HAP-1 (cell line): ENCODE results near the gene NSF.
"Not testable (repeated sequence)": the region's sequence is repeated elsewhere in the genome, so short reads cannot be mapped to it uniquely, and the experiment has no call there.

ENCODE experiments used
- DNase-seq, 2 experiments: peaks; one replicate each; pipeline ENCODE4 v3.0.0-alpha.2; 2016 to 2020; ENCODE audit warnings: low spot score in 2 of 2
- H3K27me3 ChIP-seq: fragments of 250-450 bp; sonication (Bioruptor Pico); 2 replicates; pipeline ENCODE4 v1.5.1; 2020; ENCODE audit warnings: low read depth, mild to moderate bottlenecking, moderate library complexity
- H3K36me3 ChIP-seq: fragments of 250-450 bp; sonication (Bioruptor Pico); replicated peaks from 2 replicates; pipeline ENCODE4 v1.5.1; 2020; ENCODE audit warnings: mild to moderate bottlenecking
- H3K4me1 ChIP-seq: fragments of 250-450 bp; sonication (Bioruptor Pico); 2 replicates; pipeline ENCODE4 v1.5.1; 2020; ENCODE audit warnings: mild to moderate bottlenecking
- H3K4me3 ChIP-seq: fragments of 250-450 bp; sonication (Bioruptor Pico); 2 replicates; pipeline ENCODE4 v1.5.1; 2020; ENCODE audit warnings: mild to moderate bottlenecking, moderate library complexity
- H3K9me3 ChIP-seq: fragments of 250-450 bp; sonication (Bioruptor Pico); 2 replicates; pipeline ENCODE4 v1.5.1; 2020; ENCODE audit warnings: mild to moderate bottlenecking, moderate library complexity
- in situ Hi-C: fragments of 300-500 bp; cut with MboI; formaldehyde crosslinking; loops from 3 replicates; pipeline ENCODE4 v1.14.3; 2020; ENCODE audit warnings: low sequenced_read_pairs, inconsistent platforms, mixed read lengths

NSF gene

DNA sequence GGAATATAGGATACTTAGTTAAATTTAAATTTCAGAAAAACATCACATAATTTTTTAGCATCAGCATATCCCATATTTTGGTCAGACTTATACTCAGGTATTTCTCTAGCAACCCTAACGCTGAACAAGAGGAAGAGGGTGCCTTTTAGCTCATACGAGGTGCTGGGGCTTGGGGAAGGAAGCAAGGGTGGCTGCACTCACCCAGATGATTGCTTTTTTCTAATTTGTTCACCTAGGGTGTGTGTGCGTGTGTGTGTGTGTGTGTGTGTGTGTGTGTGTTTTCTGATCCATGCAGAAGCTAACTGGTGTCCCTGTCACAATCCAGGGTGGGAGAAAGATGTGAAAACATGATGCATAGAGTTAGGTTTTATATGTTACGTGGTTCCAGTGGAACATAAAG lies 146.9 kb downstream of the NSF start:
- Histone ChIP-seq H3K4me1 (peaks cover 11% of the 10 kb centered on the region), H3K27me3 (no peaks in the 10 kb centered on the region), H3K4me3 (no peak overlapping the region), H3K36me3 (no peaks in the 10 kb centered on the region), H3K9me3 (no peaks in the 10 kb centered on the region)
- no peak for DNase-seq
- in situ Hi-C loops = no loop called here

DNA sequence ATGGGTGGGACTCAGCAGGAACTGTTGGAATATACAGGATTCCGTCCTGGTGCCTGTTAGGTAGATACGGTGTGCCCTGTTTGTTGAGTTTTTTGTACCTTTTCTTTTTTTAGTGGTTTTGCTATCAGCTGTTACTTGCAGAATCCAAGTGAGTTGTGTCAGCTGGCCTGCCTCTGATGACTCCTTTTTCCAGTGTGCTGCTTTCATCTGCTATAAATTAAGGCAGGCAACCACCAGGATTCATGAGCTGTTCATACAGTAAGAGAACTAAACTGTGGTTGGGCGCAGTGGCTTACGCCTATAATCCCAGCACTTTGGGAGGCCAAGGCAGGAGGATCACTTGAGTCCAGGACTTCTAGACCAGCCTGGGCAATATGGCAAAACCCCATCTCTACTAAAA lies 148.1 kb downstream of the NSF start:
- in situ Hi-C loops = no loop called here
- no peaks in the 10 kb centered on the region for H3K36me3 ChIP-seq

DNA sequence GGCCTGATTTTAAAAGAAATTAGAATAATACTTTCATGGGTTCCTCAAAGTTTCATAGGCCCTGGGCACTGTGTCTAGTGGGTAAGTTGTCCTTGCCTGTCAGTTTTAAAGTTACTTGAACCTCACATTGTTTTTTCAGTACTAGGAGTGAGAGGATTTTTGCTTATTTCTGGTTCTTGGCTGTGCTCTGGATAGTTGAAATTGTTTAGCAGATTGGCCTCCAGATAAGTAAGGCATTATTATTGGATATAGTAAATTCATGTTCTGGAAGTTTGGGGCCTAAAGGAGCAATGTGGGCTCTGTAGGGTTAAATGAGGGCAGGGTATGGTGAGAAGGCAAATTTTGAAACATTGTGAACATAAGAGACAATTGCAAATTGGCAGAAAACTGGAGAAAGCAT lies 149.5 kb downstream of the NSF start:
- H3K4me1 ChIP-seq = peaks cover 13% of the 10 kb centered on the region
- in situ Hi-C loops = no loop called here
- no peaks in the 10 kb centered on the region for H3K36me3 ChIP-seq
- H3K9me3 ChIP-seq = no peaks in the 10 kb centered on the region
- no peak for DNase-seq
- H3K27me3 ChIP-seq = no peaks in the 10 kb centered on the region
- no peak overlapping the region for H3K4me3 ChIP-seq

More for the DNA sequence above, 148.1 kb downstream of the NSF start:
- H3K27me3 ChIP-seq = no peaks in the 10 kb centered on the region
- no peak overlapping the region for H3K4me3 ChIP-seq
- no peak for DNase-seq
- H3K9me3 ChIP-seq = no peaks in the 10 kb centered on the region
- peaks cover 3% of the 10 kb centered on the region for H3K4me1 ChIP-seq

DNA sequence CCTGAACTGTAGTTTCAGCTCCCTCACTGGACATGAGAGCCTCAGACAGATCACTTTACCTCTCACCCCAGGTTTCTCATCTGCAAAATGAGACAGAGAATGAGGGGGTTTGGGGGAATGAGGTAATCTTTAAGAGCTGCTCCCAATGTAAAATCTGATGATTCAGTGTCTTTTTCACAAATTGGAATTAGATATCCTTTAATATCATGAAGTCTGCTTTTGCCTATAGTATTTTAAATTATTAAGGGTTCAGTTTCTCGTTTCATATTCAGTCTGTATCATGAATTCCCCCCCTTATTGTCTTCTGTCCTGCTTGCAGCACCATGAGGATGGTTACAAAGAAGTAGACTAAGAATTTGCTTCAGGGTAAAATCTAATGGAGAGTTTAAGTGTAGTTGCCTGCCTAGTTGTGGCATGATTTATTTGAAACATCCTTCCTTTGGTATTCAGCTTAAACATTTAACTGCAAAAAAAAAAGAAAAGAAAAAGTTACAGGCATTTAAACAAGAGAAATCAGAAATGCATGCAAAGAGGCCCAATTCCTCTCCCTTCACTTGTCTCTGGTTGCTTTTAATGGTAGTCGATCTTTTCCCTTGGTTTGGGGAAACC lies 150.8 kb downstream of the NSF start:
- Histone ChIP-seq H3K4me1 (peaks cover 16% of the 10 kb centered on the region), H3K36me3 (no peaks in the 10 kb centered on the region), H3K9me3 (no peaks in the 10 kb centered on the region), H3K27me3 (no peaks in the 10 kb centered on the region), H3K4me3 (no peak overlapping the region)
- in situ Hi-C loops = no loop called here
- no peak for DNase-seq

DNA sequence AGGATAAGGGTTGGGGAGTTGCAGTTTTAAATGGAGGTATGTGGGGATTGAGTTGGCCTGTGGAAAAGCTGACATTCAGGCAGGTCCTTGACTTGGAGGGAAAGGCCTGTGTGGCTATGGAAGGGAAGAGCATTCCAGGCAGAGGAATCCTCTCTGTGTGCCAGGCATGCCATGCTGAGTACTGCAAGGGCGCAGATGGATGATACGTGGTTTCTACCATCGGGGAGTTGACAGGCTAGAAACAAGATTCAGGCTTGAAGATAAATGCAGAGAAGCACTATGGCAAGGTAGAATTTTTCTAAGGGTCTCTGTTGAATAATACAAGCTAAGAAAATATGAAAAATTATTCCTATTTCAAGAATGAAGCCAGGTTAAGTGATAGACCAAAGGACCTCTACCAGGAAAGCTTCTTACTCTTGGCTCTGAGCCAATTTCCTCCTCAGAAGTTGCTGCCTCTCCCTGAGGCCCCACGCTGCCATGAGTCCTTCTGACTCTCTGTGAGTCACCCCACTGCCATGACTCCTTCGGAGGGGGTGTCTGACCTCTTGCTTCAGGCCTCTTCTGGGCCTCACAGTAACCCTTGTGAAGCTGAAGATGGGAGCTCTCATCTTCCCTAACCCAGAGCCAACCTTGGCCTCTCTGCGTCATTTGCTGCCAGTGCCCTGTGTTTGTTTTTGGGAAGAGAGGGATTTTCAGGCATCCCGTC lies 152.2 kb downstream of the NSF start:
- H3K36me3 ChIP-seq = no peaks in the 10 kb centered on the region
- H3K9me3 ChIP-seq = no peaks in the 10 kb centered on the region
- in situ Hi-C loops = no loop called here
- no peaks in the 10 kb centered on the region for H3K27me3 ChIP-seq
- DNase-seq = no peak
- H3K4me1 ChIP-seq = peaks cover 16% of the 10 kb centered on the region
- no peak overlapping the region for H3K4me3 ChIP-seq

DNA sequence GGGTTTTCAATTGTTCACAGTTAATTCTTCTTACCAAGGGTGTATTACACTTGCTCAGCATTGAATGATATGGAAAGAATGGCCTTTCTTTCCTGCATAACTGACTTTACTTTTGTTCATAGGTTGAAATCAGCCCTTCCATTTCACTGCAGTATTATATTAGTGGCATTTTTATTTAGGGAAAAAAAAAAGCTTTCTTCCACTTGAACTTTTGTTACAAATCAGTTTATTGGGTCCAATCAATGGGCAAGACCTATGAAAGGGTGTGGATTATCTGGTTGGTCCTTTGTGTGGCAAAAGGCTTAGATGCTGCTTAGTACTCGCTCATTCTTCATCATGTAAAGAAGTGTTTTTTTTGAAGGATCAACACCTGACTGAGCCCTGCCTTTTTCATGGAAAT lies 154.0 kb downstream of the NSF start:
- H3K27me3 ChIP-seq = no peaks in the 10 kb centered on the region
- DNase-seq = peak; percentile 63 to 96
- H3K36me3 ChIP-seq = no peaks in the 10 kb centered on the region
- peaks cover 16% of the 10 kb centered on the region for H3K4me1 ChIP-seq
- no peaks in the 10 kb centered on the region for H3K9me3 ChIP-seq
- H3K4me3 ChIP-seq = no peak overlapping the region
- in situ Hi-C loops = no loop called here

DNA sequence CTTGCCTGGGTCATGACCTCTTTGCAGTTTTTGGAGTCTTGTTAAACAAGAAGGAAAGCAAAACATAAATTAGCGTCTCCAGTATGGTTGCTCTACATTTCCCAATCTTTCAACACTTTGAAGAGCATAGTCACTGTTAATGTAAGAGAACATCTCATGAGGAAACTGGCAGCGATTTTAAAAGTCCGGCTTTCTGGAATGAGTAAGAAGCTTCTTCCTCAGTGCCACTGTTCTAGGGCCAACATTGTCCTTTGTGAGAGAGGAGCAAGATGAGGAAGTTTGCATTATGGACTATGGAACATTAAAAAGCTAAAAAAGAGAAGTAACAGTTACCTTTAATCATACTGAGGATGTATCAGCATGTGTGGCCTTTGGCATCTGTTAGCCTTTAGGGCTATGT lies 154.9 kb downstream of the NSF start:
- in situ Hi-C loops = no loop called here

DNA sequence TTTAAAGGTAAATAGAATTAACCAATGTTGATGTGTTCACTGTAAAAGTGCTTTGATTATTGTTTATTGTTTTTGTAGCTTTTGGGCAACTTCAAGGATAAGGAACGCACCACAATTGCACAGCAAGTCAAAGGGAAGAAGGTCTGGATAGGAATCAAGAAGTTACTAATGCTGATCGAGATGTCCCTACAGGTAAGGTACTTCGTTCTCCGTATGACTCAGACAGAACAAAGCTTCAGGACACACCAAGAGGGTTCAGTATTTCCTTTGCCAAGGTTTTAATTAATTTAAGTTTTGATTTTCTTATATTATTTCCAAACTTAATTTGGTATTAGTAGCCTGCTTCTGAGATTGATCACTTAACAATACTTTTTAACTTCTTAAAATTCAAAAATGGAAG lies 161.0 kb downstream of the NSF start:
- no peak for DNase-seq
- peaks cover 11% of the 10 kb centered on the region for H3K4me1 ChIP-seq
- no peak overlapping the region for H3K4me3 ChIP-seq
- in situ Hi-C loops = no loop called here
- H3K36me3 ChIP-seq = no peaks in the 10 kb centered on the region; the same call in 1 of the 2 replicates
- no peaks in the 10 kb centered on the region for H3K27me3 ChIP-seq
- H3K9me3 ChIP-seq = no peaks in the 10 kb centered on the region

More for the DNA sequence above, 154.9 kb downstream of the NSF start:
- Histone ChIP-seq H3K36me3 (no peaks in the 10 kb centered on the region), H3K27me3 (no peaks in the 10 kb centered on the region), H3K4me3 (no peak overlapping the region), H3K4me1 (peaks cover 16% of the 10 kb centered on the region), H3K9me3 (no peaks in the 10 kb centered on the region)
- no peak for DNase-seq

DNA sequence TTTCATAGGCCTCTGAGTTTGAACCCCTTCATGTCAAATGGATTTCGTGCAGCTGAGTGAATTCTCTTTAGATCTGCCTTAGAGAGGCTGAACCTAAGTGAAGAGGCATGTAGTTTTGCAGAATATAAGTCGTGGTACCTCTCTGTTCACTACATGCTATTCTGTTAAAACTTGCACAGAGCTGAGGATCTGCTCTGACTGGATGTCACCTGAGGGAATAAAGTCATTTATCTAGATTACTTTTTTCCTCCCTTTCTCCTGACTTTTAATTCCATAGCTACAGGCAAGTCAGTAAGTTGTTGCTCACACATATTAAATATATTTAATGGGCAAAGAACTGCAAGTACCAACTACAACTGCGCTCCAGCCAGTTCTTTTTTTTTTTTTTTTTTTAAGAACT lies 163.3 kb downstream of the NSF start:
- no peak for DNase-seq
- in situ Hi-C loops = no loop called here
- Histone ChIP-seq H3K4me3 (no peak overlapping the region), H3K9me3 (no peaks in the 10 kb centered on the region), H3K4me1 (peaks cover 11% of the 10 kb centered on the region), H3K36me3 (no peaks in the 10 kb centered on the region; the same call in 1 of the 2 replicates), H3K27me3 (no peaks in the 10 kb centered on the region)

DNA sequence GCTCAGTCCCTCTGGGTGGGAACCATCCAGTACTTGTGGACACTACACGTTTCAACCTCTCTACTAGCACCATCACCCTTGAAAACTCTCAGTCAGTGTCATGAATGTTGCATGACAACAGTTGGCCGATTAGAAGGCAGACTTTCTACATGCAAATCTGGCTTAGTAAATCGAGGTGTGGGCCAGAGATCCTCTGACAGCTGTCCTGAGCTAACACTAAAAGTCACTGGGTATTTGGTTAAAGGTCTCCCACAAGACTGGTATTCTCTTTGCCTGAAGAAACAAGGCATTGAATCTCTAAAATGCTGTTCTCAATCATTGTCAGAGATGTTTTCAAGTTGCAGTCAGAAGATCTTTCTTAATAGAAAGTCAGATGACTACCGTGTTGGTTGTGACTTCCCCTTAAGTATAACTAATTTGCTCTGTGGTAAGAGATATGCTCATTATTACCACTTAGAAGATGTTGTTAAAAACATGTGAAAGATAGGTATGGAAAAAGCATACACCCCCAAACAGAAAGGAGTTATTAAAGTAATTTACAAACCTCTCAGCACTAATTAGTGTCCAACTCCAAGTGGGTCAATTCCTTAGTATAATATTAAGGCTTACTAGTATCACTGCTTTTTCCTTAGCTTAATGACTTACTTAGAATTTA lies 165.7 kb downstream of the NSF start:
- DNase-seq = no peak
- in situ Hi-C loops = no loop called here
- Histone ChIP-seq H3K36me3 (no peaks in the 10 kb centered on the region; the same call in 1 of the 2 replicates), H3K4me1 (peaks cover 11% of the 10 kb centered on the region), H3K9me3 (no peaks in the 10 kb centered on the region), H3K27me3 (no peaks in the 10 kb centered on the region), H3K4me3 (no peak overlapping the region)

DNA sequence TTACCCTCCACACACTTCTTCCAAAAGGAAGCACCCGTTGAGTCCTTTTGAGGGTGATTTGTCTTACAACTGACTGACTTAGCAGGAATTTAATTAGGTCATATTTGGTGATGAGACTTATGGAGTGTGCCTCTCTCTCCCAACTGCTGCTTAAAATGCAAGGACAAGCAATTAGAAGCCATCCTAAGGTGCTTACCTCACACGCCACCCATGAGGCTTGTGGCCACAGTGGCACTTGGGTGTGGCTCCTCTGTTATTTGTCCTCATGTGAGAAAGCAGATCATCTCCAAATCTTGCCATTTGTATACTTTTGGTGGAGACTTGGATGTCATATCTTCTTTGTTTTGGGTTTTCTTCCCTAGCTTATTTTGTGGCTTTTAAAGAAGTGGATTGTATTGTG lies 166.4 kb downstream of the NSF start:
- Histone ChIP-seq H3K27me3 (no peaks in the 10 kb centered on the region), H3K4me3 (no peak overlapping the region), H3K4me1 (peaks cover 11% of the 10 kb centered on the region), H3K9me3 (no peaks in the 10 kb centered on the region), H3K36me3 (no peaks in the 10 kb centered on the region; the same call in 1 of the 2 replicates)
- DNase-seq = no peak
- in situ Hi-C loops = no loop called here

DNA sequence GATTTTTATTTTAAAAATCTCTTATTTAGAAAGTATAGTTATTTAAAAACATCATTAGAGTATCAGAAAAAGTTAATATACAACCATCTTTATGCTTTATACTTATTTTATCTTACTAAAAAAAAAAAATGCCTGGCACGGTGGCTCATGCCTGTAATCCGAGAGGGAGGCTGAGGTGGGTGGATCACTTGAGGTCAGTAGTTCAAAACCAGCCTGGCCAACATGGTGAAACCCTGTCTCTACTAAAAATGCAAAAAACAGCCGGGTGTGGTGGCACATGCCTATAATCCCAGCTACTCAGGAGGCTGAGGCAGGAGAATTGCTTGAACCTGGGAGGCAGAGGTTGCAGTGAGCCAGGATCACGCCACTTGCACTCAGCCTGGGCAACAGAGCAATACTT lies 167.1 kb downstream of the NSF start:
- H3K4me3 ChIP-seq, in situ Hi-C loops, H3K36me3 ChIP-seq, H3K27me3 ChIP-seq, H3K9me3 ChIP-seq, DNase-seq: not testable (repeated sequence)
- H3K4me1 ChIP-seq = peaks cover 11% of the 10 kb centered on the region

DNA sequence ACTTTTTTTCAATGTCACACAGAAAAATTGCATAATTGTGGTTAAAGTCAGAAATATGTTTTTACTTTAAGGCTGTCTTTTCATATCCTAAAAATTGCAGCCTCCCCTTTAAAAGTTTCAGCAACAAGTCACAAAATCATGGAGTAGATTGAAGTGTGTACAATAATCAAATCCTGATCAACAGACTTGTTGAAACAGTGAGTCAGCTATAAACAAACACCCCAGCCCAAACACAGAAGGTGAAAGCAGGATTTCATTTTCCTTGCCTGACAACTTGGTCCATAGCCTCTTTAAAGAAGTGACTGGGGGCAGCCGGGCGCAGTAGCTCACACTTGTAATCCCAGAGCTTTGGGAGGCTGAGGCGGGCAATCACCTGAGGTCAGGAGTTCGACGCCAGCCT lies 168.1 kb downstream of the NSF start:
- no peaks in the 10 kb centered on the region for H3K27me3 ChIP-seq
- no peak for DNase-seq
- no peak overlapping the region for H3K4me3 ChIP-seq
- H3K9me3 ChIP-seq = no peaks in the 10 kb centered on the region
- no peaks in the 10 kb centered on the region; the same call in 1 of the 2 replicates for H3K36me3 ChIP-seq
- in situ Hi-C loops = no loop called here
- H3K4me1 ChIP-seq = peaks cover 8% of the 10 kb centered on the region

DNA sequence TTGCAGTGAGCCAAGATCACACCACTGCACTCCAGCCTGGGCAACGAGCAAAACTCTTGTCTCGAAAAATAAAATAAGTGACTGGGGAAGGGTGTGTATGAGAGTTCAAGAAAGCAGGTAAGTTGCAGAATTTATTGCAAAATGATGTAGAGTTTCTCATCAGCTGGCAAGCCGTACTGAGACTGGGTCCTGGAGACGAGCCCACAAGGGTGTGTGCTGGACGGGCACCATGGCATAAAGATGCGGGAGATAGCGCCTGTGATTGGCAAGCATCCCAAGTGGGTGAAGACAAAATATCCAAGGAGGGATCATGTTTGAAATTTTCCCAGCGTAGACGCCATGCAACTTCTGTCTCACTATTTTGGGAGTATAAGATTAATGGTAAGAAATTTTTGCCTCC lies 168.7 kb downstream of the NSF start:
- Histone ChIP-seq H3K4me1 (peaks cover 5% of the 10 kb centered on the region; the same call in 1 of the 2 replicates), H3K27me3 (no peaks in the 10 kb centered on the region), H3K4me3 (no peak overlapping the region), H3K9me3 (no peaks in the 10 kb centered on the region), H3K36me3 (no peaks in the 10 kb centered on the region; the same call in 1 of the 2 replicates)
- DNase-seq = no peak
- in situ Hi-C loops = no loop called here
